NCI-H1694 (cell line): ENCODE data around the gene MLN.

Experiments used
- DNase-seq: peaks from one replicate; lab custom pipeline; 2025; lab: John Stamatoyannopoulos, UW

The MLN gene

GRCh38 chr6:33813990-33814985 is 10.5 kb upstream of the MLN start:
- DNase-seq: no peak

GRCh38 chr6:33813246-33813904 is 9.6 kb upstream of the MLN start:
- no peak for DNase-seq

GRCh38 chr6:33812669-33813068 is 8.9 kb upstream of the MLN start:
- no peak for DNase-seq

- DNase-seq: peak; percentile 67
These were observed 5.8 kb upstream of the MLN start for GRCh38 chr6:33809594-33809993.

- no peak for DNase-seq
These were observed 4.9 kb upstream of the MLN start for GRCh38 chr6:33808641-33809180.

- no peak for DNase-seq
These were observed 3.8 kb upstream of the MLN start for GRCh38 chr6:33807606-33808005.

GRCh38 chr6:33806841-33807240 is 3.0 kb upstream of the MLN start:
- DNase-seq: no peak

GRCh38 chr6:33802186-33802958 is 1.4 kb downstream of the MLN start:
- DNase-seq: no peak

- DNase-seq: no peak
These were observed 2.2 kb downstream of the MLN start for GRCh38 chr6:33801611-33802010.

- DNase-seq: no peak
These were observed 3.4 kb downstream of the MLN start for GRCh38 chr6:33800248-33800969.

GRCh38 chr6:33799454-33800113 is 4.2 kb downstream of the MLN start:
- DNase-seq: no peak

- no peak for DNase-seq
These were observed 5.4 kb downstream of the MLN start for GRCh38 chr6:33798343-33798848.

GRCh38 chr6:33797626-33798342 is 6.0 kb downstream of the MLN start:
- no peak for DNase-seq

GRCh38 chr6:33794910-33795623 is 8.7 kb downstream of the MLN start:
- no peak for DNase-seq

- no peak for DNase-seq
These were observed 10.8 kb downstream of the MLN start for GRCh38 chr6:33792981-33793380.

GRCh38 chr6:33791620-33792019 is 12.2 kb downstream of the MLN start:
- no peak for DNase-seq

- no peak for DNase-seq
These were observed 12.9 kb downstream of the MLN start for GRCh38 chr6:33790910-33791309.

GRCh38 chr6:33790379-33790778 is 13.4 kb downstream of the MLN start:
- DNase-seq: no peak

- no peak for DNase-seq
These were observed 14.3 kb downstream of the MLN start for GRCh38 chr6:33789550-33789895.
